Erythroblast (primary cell): ENCODE measurements around the gene COX6A2.

Experiments used
- DNase-seq, 2 experiments: peaks; one replicate each; lab custom pipeline; 2025; lab: John Stamatoyannopoulos, UW
- GATA1 ChIP-seq: IDR thresholded peaks from 2 replicates; pipeline ENCODE4 v1.6.1; 2011; ENCODE audit warnings: low read depth, mild to moderate bottlenecking, control low read depth, low read length, moderate library complexity
- POLR2A ChIP-seq: IDR thresholded peaks from 2 replicates; pipeline ENCODE4 v1.6.1; 2011; ENCODE audit warnings: mild to moderate bottlenecking, low read length

The COX6A2 gene

DNA sequence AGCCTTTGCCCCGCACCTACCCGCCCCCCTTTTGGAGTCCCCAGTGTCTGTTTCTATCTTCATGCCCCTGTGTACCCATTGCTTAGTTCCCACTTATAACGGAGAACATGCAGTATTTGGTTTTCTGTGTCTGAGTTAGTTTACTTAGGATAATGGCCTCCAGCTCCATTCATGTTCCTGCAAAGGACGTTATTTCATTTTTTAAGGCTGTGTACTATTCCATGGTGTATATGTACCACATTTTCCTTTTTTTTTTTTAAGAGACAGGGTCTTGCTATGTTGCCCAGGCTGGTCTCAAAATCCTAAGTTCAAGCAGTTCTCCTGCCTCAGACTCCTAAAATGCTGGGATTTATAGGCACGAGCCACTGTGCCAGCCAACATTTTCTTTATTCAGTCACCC, 39.7 kb upstream of the COX6A2 start:
- DNase-seq = no peak
- TF ChIP-seq GATA1 = no peak
- TF ChIP-seq POLR2A = no peak

DNA sequence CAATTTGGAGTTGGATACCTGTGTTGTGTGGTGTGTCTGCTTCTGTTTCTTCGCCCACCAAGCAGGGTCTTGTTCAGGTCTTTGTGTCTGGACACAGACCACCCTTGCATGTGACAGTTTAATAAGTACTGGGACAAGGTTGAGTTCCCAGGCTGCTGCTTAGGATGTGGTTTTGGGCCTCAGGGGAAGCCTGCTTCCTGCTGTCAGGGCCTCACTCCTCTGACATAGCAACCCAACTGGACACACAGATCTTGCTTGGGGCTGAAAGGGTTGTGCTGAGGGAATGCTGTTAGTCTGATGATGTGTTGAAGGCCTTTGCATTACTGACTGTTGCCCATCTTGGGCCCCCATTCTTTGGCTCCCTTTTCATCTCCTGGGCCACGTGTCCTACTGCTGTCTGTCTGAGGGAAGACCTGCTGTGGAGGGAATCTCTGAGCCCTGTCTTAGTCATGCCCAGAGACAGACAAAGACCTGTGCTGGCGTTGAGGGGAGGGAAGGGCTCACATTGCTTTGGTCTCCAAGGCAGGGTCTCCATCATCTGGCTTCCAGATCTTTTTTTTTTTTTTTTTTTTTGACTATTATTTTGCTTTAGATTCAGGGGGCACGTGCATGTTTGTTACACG, 39.1 kb upstream of the COX6A2 start:
- TF ChIP-seq POLR2A (no peak), GATA1 (no peak)
- DNase-seq = no peak

DNA sequence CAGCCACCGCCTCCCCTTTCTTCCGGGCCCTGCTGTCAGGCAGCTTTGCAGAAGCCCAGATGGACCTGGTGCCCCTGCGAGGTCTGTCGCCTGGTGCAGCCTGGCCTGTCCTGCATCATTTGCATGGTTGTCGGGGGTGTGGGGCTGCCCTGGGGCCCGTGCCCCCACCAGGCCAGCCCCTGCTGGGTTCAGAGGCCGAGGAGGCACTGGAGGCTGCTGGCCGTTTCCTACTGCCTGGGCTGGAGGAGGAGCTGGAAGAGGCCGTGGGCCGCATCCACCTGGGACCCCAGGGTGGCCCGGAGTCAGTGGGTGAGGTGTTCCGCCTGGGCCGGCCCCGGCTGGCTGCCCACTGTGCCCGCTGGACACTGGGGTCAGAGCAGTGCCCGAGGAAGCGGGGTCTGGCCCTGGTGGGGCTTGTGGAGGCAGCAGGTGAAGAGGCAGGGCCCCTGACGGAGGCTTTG, 38.3 kb upstream of the COX6A2 start:
- no peak for DNase-seq
- TF ChIP-seq GATA1 = no peak
- no peak for TF ChIP-seq POLR2A

DNA sequence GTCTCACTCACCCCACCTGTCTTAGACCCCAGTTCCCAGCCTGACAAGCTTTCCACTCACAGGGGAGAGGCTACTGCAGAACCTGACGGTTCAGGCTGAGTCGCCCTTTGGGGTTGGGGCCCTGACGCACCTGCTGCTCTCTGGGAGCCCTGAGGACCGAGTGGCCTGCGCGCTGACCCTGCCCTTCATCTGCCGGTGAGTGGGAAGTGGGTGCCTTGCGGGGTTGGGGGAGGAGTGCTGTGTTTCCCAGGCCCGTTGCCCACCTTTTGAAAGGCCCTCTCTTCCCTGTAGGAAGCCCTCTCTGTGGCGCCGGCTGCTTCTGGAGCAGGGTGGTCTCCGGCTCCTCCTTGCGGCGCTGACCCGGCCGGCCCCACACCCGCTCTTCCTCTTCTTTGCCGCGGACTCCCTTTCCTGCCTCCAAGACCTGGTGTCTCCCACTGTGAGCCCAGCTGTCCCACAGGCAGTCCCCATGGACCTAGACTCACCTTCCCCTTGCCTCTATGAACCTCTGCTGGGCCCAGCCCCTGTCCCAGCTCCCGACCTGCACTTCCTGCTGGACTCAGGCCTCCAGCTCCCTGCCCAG, 37.7 kb upstream of the COX6A2 start:
- no peak for DNase-seq
- TF ChIP-seq GATA1 (no peak), POLR2A (no peak)

DNA sequence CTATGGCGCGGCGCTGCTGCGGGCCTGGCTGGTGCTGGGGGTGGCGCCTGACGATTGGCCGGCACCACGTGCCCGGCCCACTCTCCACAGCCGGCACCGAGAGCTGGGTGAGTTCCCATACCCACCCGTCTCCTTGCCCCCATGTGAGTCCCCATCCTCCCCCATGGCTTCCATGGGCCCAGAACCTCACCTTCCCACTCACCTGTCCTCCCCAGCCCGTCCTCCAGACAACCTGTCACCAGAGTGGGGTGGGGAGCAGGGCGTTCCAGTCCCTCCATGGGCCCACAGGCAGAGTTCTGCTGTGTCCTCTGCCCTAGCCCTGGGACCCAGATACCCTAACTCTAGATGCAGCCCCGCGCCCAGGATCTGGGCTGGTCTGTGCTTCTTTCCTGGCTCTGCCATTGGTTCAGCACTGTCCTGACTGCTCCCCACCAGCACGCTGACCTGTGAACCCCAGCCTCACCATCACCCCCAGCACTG, 36.7 kb upstream of the COX6A2 start:
- no peak for DNase-seq
- TF ChIP-seq POLR2A (no peak), GATA1 (no peak)

DNA sequence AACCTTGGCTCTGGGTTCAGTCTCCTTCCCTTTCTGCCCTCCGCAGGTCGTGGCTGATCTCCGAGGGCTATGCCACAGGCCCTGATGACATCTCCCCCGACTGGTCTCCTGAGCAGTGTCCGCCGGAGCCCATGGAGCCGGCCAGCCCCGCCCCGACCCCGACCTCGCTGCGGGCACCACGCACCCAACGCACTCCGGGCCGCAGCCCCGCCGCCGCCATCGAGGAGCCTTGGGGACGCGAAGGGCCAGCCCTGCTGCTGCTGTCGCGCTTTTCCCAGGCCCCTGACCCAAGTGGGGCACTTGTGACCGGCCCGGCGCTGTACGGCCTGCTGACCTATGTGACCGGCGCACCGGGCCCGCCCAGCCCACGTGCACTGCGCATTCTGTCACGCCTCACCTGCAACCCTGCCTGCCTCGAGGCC, 36.2 kb upstream of the COX6A2 start:
- TF ChIP-seq GATA1 (no peak), POLR2A (no peak)

DNA sequence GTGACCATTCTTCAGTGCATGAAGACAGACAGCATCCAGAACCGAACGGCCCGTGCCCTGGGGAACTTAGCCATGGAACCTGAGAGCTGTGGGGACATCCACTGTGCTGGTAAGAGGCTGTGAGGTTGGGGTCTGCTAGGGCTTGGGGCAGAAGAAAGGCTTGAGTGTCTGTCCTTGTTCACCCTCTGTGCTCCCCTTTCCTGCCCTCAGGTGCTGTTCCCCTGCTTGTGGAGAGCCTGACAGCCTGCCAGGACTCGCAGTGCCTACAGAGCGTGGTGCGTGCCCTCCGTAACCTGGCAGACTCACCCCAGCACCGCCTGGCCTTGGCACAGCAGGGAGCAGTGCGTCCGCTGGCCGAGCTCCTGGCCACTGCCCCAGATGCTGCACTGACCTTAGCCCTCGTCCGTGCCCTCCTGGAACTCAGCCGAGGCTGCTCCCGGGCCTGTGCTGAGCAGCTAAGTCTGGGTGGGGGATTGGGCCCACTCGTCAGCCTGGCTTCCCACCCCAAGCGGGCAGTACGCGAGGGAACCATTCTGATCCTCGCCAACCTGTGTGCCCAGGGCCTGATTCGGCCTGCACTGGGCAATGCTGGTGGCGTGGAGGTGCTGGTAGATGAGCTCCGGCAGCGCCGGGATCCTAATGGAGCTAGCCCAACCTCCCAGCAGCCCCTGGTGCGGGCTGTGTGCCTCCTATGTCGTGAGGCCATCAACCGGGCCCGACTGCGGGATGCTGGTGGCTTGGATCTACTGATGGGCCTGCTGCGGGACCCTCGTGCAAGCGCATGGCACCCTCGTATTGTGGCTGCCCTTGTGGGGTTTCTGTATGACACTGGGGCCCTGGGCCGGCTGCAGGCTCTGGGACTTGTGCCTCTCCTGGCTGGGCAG, 34.0 kb upstream of the COX6A2 start:
- no peak for DNase-seq
- TF ChIP-seq GATA1 (no peak), POLR2A (no peak)

More for the DNA sequence above, 36.2 kb upstream of the COX6A2 start:
- no peak for DNase-seq

DNA sequence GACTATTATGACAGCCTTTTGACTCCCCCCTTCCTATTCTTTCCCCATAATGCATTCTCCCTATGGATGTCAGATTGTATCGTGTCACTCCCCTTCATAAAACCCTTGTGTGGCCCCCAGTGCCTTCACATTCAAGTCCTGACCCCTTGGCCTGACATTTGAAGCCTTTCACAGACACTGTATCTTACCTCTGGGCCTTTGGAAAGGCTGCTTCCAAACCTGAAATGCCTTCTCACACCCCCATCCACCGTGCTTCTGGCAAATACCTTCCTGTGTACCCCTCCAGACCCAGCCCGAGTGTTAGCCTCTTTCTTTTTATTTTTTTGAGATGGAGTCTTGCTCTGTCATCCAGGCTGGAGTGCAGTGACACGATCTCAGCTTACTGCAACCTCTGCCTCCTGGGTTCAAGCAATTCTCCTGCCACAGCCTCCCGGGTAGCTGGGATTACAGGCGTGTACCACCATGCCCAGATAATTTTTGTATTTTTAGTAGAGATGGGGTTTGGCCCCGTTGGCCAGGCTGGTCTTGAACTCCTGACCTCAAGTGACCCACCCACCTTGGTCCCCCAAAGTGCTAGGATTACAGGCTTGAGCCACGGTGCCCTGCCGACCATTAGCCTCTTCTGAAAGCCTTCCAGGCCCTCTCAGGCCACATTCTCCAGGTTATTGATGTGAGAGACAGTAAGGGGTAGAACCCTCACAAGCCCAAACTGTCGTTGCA, 33.2 kb upstream of the COX6A2 start:
- no peak for DNase-seq
- TF ChIP-seq POLR2A = no peak
- TF ChIP-seq GATA1 = no peak

DNA sequence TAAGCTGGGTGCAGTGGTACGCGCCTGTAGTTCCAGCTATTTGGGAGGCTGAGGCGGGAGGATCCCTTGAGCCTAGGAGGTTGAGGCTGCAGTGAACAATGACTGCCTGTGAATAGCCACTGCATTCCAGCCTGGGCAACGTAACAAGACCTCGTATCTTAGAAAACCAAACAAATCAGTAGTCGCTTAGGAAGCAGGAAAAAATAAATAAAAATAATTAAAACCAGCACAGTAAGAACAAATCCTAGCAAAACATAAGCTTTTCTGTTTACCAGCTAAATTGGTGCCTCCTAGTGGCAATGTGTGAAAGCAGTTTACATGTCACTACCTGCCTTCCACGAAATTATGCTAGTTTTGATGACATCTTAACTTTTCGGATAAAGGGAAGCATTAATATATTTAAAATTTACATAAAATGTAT, 32.4 kb upstream of the COX6A2 start:
- TF ChIP-seq POLR2A (no peak), GATA1 (no peak)
- peak in 1 of 2 experiments; percentile 78 for DNase-seq

DNA sequence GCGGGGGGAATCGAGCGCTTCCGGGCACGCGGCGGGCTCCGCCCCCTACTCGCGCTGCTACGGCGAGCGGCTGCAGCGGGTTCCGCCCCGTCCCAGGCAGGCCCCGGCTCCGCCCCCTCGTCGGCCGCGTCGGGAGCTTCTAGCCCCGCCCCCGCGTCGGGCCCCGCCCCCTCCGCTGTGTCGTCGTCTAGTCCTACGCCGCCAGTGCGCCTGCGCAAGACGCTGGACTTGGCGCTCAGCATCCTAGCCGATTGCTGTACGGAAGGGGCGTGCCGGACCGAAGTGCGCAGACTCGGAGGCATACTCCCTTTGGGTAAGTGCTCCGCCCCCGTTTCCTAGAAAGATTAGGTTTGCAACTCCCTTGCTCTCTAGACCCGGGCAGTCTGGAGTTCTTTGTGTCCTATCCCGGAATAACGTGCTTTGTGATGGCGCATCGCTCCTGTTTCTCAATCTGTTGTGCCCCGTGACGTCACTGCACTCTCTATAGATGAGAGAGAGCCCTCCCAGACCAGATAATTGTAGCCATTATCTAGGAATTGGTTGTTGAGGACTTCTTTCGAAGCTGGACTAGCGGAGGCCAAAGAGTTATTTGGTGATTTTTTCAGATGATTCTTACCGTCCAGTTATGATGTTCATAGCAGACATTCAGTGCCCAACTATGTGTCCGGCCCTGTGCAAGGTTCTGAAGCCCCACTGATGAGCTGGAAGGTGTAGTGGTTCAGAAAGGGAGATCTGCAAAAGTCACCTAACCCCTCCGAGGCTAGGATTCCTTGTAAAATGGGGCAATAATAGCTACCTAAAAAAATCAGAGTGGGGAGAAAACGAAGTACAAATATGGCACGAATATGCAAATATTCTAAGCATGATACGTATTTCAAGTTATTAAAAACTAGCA, 31.8 kb upstream of the COX6A2 start:
- DNase-seq = peak; percentile 99 to 100
- TF ChIP-seq GATA1 (no peak), POLR2A (peak; percentile 61)

DNA sequence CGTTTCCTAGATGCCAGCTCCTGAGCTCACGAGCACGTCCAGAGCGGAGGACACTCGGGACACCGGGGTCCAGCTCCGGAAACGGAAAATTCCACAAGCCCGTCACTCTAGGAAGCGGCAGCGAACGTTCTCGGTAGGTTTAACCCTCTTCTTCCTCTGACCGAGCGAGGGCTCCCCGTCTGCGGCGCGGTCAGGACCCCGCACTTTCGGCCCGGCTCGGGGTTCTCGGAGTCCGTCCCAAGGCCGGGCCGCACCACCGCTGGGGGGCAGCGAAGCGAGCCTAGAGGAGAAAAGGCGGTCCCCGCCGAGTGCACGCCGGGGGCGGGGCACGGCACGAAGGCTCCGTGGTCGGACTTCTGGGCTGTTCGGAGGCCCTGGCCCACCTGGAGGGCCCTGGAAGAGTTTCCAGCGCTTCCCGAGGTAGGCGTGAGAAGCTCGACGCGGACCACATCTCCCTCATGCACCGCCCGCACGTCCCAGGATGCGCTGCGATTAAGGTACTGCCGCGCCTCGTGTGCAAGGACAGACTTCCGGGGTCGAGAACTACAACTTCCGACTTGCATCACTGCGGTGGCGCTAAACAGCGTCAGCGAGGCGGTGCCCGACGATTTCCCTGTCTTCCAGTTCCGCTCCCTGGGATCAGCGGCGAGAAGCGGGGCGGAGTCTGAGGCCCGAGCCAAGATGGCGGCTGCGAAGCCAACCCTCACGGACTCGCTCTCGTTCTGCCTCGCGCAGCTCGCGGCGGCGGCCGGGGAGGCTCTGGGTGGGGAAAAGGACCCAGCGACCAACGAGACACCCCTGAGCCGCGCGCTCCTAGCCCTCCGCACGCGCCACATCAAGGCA, 30.9 kb upstream of the COX6A2 start, which contains the start of gene ARMC5:
Gene ARMC5 (plus strand): TSS at position 658 of the 843 bp plus-strand sequence. CDS start 24 bp downstream, at position 682.
- TF ChIP-seq POLR2A = peak; percentile 93
- no peak for TF ChIP-seq GATA1
- DNase-seq = peak; percentile 99
